Ovary (tissue), 10 donors: ENCODE data around the gene SRSF3. TPM values are rescaled to one million over a fixed set of nuclear protein-coding genes. Genes with fewer than 3 reads are reported as not detected.

Experiments
- DNase-seq, 5 donors: peaks; one replicate each; pipeline ENCODE4 v3.0.0-alpha.2; 2019 to 2020
- H3K27ac ChIP-seq, 2 donors: fragments of 200-600 bp; one replicate each; pipeline versions ENCODE4 v1.5.1 to v1.8.0; 2019 to 2022
- H3K27me3 ChIP-seq: fragments of 200-600 bp; one replicate; pipeline ENCODE4 v1.8.0; 2022
- H3K36me3 ChIP-seq: fragments of 200-600 bp; sonication (generic); one replicate; pipeline ENCODE4 v1.5.1; 2019
- H3K4me1 ChIP-seq: one replicate; pipeline ENCODE4 v1.8.1; 2013; ENCODE audit warnings: mild to moderate bottlenecking, moderate library complexity; ENCODE audit not compliant: insufficient read depth
- H3K4me3 ChIP-seq: fragments of 200-600 bp; sonication (generic); one replicate; pipeline ENCODE4 v1.5.1; 2017
- H3K9me3 ChIP-seq, 2 donors: fragments of 200-600 bp in 1 of 2; sonication (generic) in 1 of 2; one replicate each; pipeline versions ENCODE4 v1.5.1 to v1.8.1; 2013 to 2019; ENCODE audit warnings: mild to moderate bottlenecking in 1 of 2, moderate library complexity in 1 of 2
- CTCF ChIP-seq, 3 donors: fragments of 450-650 bp in 2 of 3; fragments of 200-600 bp in 1 of 3; IDR thresholded peaks; one replicate each; pipeline versions ENCODE4 v1.5.1 to v1.8.0; 2016 to 2022; ENCODE audit warnings: antibody characterized with exemption in 3 of 3, mild to moderate bottlenecking in 1 of 3
- EP300 ChIP-seq: sonication (generic); formaldehyde crosslinking; IDR thresholded peaks from one replicate; pipeline ENCODE4 v1.6.1; 2017; ENCODE audit warnings: antibody characterized with exemption
- POLR2A ChIP-seq: fragments of 450-650 bp; IDR thresholded peaks from one replicate; pipeline ENCODE4 v1.6.1; 2017; ENCODE audit warnings: antibody characterized with exemption, mild to moderate bottlenecking, moderate library complexity
- WGBS, 3 donors: extraction: QIAGEN DNeasy Blood & Tissue Kit in 1 of 3; methylation state at CpG; one replicate each; pipeline versions ENCODE4 v1.1.5 to v1.1.7; 2013 to 2017; 5-methylcytosine and 5-hydroxymethylcytosine counted together
- intact Hi-C, 4 donors: fragments of 100-400 bp; cut with DNase I; formaldehyde crosslinking; loops; one replicate each; pipeline versions ENCODE4 v1.11.0 to v1.15.1; 2022 to 2023
- long read RNA-seq, 3 donors: library from polyadenylated mRNA in 2 of 3; unstranded in 2 of 3; transcript quantifications; one replicate each; pipeline ENCODE4 v2.0.0 and lab custom pipeline, GENCODE V29; 2021 to 2026
- polyA plus RNA-seq, 2 donors: library from polyadenylated mRNA; stranded (reverse); fragments of 200-250 nt in 1 of 2; fragments of 350-450 nt in 1 of 2; fragmentation: Illumina TruSeq in 1 of 2; extraction: RNeasy Lipid Tissue Mini Kit (QIAGEN cat#74804) in 1 of 2; gene quantifications; one replicate each; pipeline ENCODE4 v1.2.3, GENCODE V29; 2013 to 2014
- total RNA-seq, 7 donors: library from RNA; depleted of rRNA in 2 of 7; stranded (reverse); fragments of >200 nt in 2 of 7; fragmentation: NEBNext Ultra II Directional in 3 of 7; extraction: Animal tissue kit (Norgen Biotek cat#: 25700) in 3 of 7; gene quantifications; one replicate each; pipeline versions ENCODE4 v1.1.0 to v1.2.4, GENCODE V29; 2016 to 2023
- donor health status: DM: no; HTN: no; CAD: no; lungs with moderate emphysema.
- donor health status: DM: no; HTN: no; CAD: no.
- donor health status: Bipolar disorder and iron deficiency.
- donor health status: DM: yes; HTN: yes; CAD: no.
- donor health status: DM: no; HTN: no; CAD: no.
- donor health status: DM: yes; HTN: yes; CAD: no.

The SRSF3 gene
- total RNA-seq (100 to 1,000 TPM; 146 to 345 (median 280) TPM), polyA plus RNA-seq (100 to 1,000 TPM; 244 to 267 TPM)
- long read RNA-seq, donor 1, full-length matches to known transcripts, result 1,691 of 1,741 reads
- long read RNA-seq, donor 1, partial matches to known transcripts, result 24 of 1,741 reads
- long read RNA-seq, donor 1, other reads (novel, unspliced or antisense), result 26 of 1,741 reads
- long read RNA-seq, donor 2, full-length matches to known transcripts, result 347 of 379 reads
- long read RNA-seq, donor 2, partial matches to known transcripts, result 25 of 379 reads
- long read RNA-seq, donor 2, other reads (novel, unspliced or antisense), result 7 of 379 reads
- long read RNA-seq, donor 3, full-length matches to known transcripts, result 286 of 296 reads
- long read RNA-seq, donor 3, partial matches to known transcripts, result 4 of 296 reads
- long read RNA-seq, donor 3, other reads (novel, unspliced or antisense), result 6 of 296 reads

GRCh38 chr6:36594029-36594815 is at the start of gene SRSF3:
Gene SRSF3 (plus strand): TSS chr6:36594362. CDS start chr6:36596763, 2,401 bp downstream.
- H3K4me1 ChIP-seq, result peaks cover 9% of the 10 kb centered on the region
- TF ChIP-seq POLR2A (peak; percentile 100), EP300 (no peak), CTCF (IDR thresholded peaks at IDR 0.05) (peak; percentile 42 to 80 (median 73))
- 0 to 1% (median 0%) methylated on average over 58 of the region's 58 CpGs for WGBS, 3 donors

GRCh38 chr6:36545767-36546307 is 48.3 kb upstream of the SRSF3 start:
- DNase-seq, result no peak
- H3K4me1 ChIP-seq, result peaks cover 9% of the 10 kb centered on the region
- intact Hi-C loops, result loop anchor here in 3 of 4 donors (5.0 to 10.0 kb wide), 3 partner anchors 46 to 104 kb away; partner anchors contain the start of genes KCTD20 (in 2 of the 3), PXT1 (in 2 of the 3) and SRSF3 (in 2 of the 3)
- H3K9me3 ChIP-seq, result no peaks in the 10 kb centered on the region
- TF ChIP-seq EP300 (no peak), POLR2A (no peak), CTCF (IDR thresholded peaks at IDR 0.05) (no peak)
- no peaks in the 10 kb centered on the region for H3K27me3 ChIP-seq
- peak overlapping the region; percentile 85 to 90 for H3K27ac ChIP-seq
- H3K36me3 ChIP-seq, result no peaks in the 10 kb centered on the region
- peak overlapping the region; percentile 93 for H3K4me3 ChIP-seq
- WGBS, 3 donors, result 17 to 28% (median 26%) methylated on average over 3 of the region's 3 CpGs

More at GRCh38 chr6:36594029-36594815, at the start of gene SRSF3:
- peak; percentile 96 to 97 (median 97) for DNase-seq
- Histone ChIP-seq H3K27ac (peak within 1 kb of the TSS; percentile 88 to 93), H3K4me3 (peak within 1 kb of the TSS; percentile 79), H3K36me3 (no peaks in the 10 kb centered on the region), H3K27me3 (no peaks in the 10 kb centered on the region), H3K9me3 (no peaks in the 10 kb centered on the region)
- intact Hi-C loops, result loop anchor here in 2 of 4 donors (5.0 to 10.0 kb wide), 2 partner anchors 47 to 149 kb away; partner anchors contain the start of genes STK38 (in 2 of the 2), KCTD20 (in 1 of the 2) and PXT1 (in 1 of the 2)

- peak in 2 of 5 donors; percentile 14 to 25 for DNase-seq
- H3K4me3 ChIP-seq, result peak overlapping the region; percentile 93
- peak overlapping the region; percentile 85 to 90 for H3K27ac ChIP-seq
- WGBS, 3 donors, result 0 to 1% (median 0%) methylated on average over 15 of the region's 15 CpGs
- no peaks in the 10 kb centered on the region for H3K27me3 ChIP-seq
- H3K36me3 ChIP-seq, result no peaks in the 10 kb centered on the region
- TF ChIP-seq POLR2A (no peak), EP300 (no peak), CTCF (IDR thresholded peaks at IDR 0.05) (no peak)
- intact Hi-C loops, result loop anchor here in 3 of 4 donors (5.0 to 10.0 kb wide), 3 partner anchors 46 to 104 kb away; partner anchors contain the start of genes KCTD20 (in 2 of the 3), PXT1 (in 2 of the 3) and SRSF3 (in 2 of the 3)
- H3K9me3 ChIP-seq, result no peaks in the 10 kb centered on the region
- peaks cover 9% of the 10 kb centered on the region for H3K4me1 ChIP-seq
These were observed 47.7 kb upstream of the SRSF3 start for GRCh38 chr6:36546308-36546919.
